HG03460 (cell line): ENCODE measurements around the gene MUC5AC.
"Not testable (repeated sequence)": the region's sequence is repeated elsewhere in the genome, so short reads cannot be mapped to it uniquely, and the experiment has no call there.

Experiments
- ATAC-seq: cut with Tn5 transposase; IDR thresholded peaks from one replicate; pipeline ENCODE4 v1.9.1; 2021; ENCODE audit not compliant: unreplicated experiment

Gene MUC5AC

GRCh38 chr11:1160231-1161101 is 2.7 kb downstream of the MUC5AC start:
- ATAC-seq: no peak

- no peak for ATAC-seq
Observed at GRCh38 chr11:1161410-1162137, 3.8 kb downstream of the MUC5AC start.

DNA sequence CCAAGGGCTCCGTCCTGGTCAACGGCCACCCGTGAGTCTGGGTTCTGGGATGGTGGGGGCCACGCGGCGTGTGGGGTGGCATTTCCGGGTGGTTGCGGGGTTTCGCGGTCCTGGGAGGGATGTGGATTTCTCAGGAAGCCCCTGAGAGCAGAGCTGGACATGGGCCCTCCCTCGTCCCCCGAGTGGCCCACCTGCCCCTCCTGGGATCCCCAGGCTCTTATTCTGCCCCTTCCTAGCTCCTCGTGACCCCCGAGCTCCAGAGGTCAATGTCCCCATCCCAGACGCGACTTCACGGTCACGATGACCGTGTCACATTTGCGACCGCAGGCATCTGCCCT is 4.4 kb downstream of the MUC5AC start:
- ATAC-seq: no peak

DNA sequence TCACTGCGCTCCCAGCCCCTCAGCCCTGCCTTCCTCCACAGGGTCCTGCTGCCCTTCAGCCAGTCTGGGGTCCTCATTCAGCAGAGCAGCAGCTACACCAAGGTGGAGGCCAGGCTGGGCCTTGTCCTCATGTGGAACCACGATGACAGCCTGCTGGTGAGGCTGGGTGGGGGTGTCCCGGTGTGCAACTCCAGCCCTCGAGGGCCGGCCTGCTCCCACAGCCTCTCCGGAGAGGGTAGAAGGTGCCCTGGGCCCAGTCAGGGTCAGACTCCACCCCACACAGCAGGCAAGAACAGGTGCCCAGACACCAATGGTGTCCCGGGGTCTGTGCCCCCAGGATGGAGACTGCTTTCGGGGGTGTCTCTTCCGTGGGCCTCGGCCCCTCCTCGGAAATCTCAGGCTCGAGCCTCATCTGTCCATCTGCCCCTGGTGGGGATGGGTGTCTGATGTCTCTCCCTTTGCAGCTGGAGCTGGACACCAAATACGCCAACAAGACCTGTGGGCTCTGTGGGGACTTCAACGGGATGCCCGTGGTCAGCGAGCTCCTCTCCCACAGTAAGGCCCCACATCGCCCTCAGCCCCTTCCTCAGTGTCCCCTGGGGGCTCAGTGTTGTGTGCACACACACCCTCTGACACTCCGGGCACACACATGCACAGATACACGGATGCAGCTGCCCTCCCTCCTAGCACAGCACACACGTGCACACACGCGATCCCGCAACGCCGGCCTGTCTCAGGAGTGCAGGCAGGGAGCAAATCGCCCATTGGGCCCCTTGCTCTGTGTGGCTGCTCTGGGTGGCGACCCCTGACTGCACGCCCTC is 4.9 kb downstream of the MUC5AC start:
- ATAC-seq: no peak

GRCh38 chr11:1163321-1163910 is 5.7 kb downstream of the MUC5AC start:
- no peak for ATAC-seq

DNA sequence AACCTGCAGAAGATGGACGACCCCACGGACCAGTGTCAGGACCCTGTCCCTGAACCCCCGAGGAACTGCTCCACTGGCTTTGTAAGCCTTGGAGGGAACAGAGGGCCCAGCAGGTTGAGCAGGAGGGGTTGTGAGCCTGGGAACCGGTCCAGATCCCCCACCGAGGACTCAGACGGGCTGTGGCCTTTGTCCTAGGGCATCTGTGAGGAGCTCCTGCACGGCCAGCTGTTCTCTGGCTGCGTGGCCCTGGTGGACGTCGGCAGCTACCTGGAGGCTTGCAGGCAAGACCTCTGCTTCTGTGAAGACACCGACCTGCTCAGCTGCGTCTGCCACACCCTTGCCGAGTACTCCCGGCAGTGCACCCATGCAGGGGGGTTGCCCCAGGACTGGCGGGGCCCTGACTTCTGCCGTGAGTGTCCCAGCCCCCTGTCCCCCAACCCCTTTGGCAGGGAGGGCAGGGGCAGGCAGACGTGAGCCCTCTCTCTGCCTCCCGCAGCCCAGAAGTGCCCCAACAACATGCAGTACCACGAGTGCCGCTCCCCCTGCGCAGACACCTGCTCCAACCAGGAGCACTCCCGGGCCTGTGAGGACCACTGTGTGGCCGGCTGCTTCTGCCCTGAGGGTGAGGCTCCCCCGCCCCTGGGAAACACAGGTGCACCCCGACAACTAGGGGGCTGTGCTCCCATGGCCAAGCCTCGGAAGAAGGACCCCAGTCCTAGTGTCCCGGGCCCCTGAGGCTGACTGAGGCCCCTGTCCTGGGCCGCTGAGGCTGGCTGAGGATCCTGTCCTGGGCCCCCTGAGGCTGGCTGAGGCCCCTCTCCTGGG is 6.4 kb downstream of the MUC5AC start:
- no peak for ATAC-seq

DNA sequence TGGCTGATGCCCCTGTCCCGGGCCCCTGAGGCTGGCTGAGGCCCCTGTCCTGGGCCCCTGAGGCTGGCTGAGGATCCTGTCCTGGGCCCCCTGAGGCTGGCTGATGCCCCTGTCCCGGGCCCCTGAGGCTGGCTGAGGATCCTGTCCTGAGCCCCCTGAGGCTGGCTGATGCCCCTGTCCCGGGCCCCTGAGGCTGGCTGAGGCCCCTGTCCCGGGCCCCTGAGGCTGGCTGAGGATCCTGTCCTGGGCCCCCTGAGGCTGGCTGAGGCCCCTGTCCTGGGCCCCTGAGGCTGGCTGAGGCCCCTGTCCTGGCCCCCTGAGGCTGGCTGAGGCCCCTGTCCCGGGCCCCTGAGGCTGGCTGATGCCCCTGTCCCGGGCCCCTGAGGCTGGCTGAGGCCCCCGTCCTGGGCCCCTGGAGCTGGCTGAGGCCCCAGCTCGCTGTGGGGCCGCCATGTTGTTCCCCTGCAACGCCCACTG is 7.1 kb downstream of the MUC5AC start:
- not testable (repeated sequence) for ATAC-seq

DNA sequence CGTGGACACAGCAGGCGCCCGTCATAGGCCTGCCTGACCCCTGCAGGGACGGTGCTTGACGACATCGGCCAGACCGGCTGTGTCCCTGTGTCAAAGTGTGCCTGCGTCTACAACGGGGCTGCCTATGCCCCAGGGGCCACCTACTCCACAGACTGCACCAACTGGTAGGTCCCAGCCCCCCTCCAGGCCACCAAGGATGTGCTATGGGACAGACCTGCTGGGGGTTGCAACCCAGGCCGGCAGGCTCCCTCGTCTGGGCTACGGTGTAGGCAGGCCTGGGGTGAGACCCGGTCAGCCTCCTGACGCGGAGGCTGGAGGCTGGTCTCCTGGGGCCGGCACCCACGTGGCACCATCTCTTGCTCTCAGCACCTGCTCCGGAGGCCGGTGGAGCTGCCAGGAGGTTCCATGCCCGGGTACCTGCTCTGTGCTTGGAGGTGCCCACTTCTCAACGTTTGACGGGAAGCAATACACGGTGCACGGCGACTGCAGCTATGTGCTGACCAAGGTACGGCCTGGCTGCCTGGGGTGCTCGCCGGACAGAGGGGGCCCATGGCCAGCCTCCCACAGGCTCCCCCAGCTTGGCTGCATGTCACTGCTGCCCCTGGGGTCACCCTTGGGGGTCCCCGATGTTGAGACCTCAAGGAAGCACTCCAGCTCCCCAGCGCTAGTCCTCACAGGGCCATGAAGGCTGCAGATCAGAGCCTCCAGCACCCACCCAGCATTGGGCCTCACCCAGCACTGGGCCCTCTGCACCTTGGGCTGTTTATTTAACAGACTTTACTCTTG is 7.7 kb downstream of the MUC5AC start:
- ATAC-seq: no peak

DNA sequence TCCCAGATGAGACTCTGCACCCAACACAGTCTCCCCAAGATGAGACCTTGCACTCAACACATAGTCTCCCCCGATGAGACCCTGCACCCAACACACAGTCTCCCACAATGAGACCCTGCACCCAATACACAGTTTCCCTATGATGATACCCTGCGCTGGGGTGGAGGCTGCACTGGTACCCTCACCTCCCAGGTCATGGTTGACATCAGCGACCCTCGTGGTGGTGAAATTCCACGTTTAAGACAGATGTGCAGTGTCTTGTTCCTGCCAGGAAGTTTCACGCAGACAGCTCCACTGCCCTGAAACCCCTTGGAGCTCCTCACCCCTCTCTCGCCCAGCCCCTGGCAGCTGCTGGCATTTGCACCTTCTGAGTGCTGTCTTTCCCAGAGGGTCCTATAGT is 9.5 kb downstream of the MUC5AC start:
- ATAC-seq: no peak

DNA sequence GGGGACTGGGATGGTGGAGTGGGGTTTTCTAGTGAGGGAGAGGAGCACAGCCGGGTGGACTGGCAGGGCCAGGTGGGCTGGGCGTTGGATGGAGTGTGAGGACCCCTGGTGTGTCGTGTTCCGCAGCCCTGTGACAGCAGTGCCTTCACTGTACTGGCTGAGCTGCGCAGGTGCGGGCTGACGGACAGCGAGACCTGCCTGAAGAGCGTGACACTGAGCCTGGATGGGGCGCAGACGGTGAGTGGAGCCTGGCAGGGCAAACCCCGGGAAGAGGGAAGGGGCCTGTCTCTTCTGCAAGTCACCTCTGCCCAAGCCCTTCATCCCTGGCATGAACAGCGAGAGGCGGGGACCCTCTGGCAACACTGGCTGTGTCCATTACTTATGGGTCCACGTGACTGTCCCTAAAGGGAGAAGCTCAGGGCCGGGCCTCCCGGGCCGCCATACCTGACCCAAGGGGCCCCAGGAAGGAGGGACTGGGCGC is 10.0 kb downstream of the MUC5AC start:
- no peak for ATAC-seq

GRCh38 chr11:1168256-1168655 is 10.5 kb downstream of the MUC5AC start:
- ATAC-seq: no peak

DNA sequence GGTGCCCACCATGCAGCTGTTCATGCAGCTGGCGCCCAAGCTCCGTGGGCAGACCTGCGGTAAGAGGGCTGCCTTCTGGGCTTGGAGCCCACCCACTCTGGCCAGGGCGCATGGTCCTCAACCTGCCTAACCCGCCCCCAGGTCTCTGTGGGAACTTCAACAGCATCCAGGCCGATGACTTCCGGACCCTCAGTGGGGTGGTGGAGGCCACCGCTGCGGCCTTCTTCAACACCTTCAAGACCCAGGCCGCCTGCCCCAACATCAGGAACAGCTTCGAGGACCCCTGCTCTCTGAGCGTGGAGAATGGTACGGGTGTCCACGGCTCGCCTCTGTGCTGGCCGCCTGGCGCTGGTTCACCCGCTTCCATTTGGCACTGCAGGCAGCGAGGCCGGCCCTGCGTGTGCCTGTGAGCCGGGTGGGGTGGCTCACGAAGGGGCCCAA is 11.0 kb downstream of the MUC5AC start:
- no peak for ATAC-seq

- no peak for ATAC-seq
Observed at GRCh38 chr11:1171223-1171984, 13.7 kb downstream of the MUC5AC start.

DNA sequence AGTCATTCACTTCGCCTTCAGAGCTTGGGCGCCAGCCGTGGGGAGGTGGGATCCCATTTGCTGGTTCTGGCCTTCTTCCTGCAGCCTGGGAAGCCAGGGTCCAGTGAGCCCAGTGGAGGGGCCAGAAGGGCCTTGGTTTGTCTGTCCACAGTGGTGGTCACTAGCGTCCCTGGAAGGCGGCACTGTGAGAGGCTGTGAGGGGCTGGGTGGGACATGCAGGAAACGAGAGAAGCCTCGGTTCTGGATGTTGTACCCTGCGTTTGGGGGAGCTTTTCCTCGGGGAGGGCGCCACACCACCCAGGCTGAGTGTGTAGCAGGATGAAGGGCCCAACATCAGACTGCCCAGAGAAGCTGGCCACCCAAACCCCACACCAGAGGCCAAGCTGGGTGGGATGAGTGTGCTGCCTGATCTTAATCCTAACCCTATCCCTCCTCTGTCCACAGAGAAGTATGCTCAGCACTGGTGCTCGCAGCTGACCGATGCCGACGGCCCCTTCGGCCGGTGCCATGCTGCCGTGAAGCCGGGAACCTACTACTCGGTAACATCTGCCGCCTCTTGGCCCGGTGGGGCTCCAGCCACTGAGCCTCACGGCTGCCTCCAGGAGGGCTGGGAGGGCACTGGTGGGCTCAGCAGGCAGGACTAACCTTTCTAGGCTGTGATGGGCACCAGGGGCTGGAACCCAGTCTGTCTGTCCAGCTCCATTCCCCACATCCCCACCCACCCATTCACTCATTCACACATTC is 14.4 kb downstream of the MUC5AC start:
- no peak for ATAC-seq

GRCh38 chr11:1172729-1173117 is 15.0 kb downstream of the MUC5AC start:
- ATAC-seq: no peak

DNA sequence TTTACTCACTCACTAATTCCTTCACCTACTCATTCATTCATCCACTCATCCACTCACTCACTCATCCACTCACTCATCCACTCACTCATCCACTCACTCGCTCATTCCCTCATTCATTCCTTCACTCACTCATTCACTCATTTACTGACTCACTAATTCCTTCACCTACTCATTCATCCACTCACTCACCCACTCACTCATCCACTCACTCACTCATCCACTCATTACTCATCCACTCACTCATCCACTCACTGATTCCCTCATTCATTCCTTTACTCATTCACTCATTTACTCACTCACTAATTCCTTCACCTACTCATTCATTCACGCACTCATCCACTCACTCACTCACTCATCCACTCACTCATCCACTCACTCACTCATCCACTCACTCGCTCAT is 15.6 kb downstream of the MUC5AC start:
- ATAC-seq: not testable (repeated sequence)

GRCh38 chr11:1174441-1175370 is 17.0 kb downstream of the MUC5AC start:
- ATAC-seq: no peak
